AG09309 (cell line): ENCODE results near the gene NGF.

Experiments used
- DNase-seq: peaks from one replicate; pipeline ENCODE4 v3.0.0-alpha.2; 2010; ENCODE audit warnings: low read depth
- H3K4me3 ChIP-seq: 2 replicates; pipeline ENCODE4 v1.5.1; 2011; ENCODE audit warnings: mild to moderate bottlenecking, low read depth, low read length, moderate library complexity; ENCODE audit not compliant: control insufficient read depth
- TF ChIP-seq, protein P1 (sequence below): IDR thresholded peaks from 2 replicates; pipeline ENCODE4 v1.5.1; 2011; ENCODE audit warnings: mild to moderate bottlenecking, low read depth, low read length, inconsistent platforms; ENCODE audit not compliant: insufficient read depth, control insufficient read depth; ENCODE audit errors: missing control alignments

Gene NGF

DNA sequence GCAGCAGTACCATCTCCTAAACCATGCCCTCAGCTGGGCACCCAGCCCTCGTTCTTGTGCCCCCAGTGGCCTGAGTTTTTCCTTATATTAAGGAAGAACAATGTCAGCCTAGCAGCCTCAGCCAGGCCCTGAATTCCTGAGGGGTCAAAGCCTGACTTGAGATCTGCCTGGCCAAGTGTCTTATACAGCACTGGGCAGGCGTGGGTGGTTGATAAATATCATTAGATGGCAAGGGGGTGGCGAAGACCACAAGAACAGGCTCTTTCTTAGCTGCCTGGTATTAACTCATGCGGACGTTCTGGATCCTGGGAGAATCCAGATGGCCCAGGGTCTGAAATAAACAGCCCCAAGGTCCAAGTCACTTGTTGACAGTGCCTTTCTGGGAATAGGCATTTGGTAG lies 18.3 kb downstream of the NGF start:
- DNase-seq, result no peak
- TF ChIP-seq, protein P1, sequence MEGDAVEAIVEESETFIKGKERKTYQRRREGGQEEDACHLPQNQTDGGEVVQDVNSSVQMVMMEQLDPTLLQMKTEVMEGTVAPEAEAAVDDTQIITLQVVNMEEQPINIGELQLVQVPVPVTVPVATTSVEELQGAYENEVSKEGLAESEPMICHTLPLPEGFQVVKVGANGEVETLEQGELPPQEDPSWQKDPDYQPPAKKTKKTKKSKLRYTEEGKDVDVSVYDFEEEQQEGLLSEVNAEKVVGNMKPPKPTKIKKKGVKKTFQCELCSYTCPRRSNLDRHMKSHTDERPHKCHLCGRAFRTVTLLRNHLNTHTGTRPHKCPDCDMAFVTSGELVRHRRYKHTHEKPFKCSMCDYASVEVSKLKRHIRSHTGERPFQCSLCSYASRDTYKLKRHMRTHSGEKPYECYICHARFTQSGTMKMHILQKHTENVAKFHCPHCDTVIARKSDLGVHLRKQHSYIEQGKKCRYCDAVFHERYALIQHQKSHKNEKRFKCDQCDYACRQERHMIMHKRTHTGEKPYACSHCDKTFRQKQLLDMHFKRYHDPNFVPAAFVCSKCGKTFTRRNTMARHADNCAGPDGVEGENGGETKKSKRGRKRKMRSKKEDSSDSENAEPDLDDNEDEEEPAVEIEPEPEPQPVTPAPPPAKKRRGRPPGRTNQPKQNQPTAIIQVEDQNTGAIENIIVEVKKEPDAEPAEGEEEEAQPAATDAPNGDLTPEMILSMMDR, result no peak
- H3K4me3 ChIP-seq, result no peak overlapping the region

DNA sequence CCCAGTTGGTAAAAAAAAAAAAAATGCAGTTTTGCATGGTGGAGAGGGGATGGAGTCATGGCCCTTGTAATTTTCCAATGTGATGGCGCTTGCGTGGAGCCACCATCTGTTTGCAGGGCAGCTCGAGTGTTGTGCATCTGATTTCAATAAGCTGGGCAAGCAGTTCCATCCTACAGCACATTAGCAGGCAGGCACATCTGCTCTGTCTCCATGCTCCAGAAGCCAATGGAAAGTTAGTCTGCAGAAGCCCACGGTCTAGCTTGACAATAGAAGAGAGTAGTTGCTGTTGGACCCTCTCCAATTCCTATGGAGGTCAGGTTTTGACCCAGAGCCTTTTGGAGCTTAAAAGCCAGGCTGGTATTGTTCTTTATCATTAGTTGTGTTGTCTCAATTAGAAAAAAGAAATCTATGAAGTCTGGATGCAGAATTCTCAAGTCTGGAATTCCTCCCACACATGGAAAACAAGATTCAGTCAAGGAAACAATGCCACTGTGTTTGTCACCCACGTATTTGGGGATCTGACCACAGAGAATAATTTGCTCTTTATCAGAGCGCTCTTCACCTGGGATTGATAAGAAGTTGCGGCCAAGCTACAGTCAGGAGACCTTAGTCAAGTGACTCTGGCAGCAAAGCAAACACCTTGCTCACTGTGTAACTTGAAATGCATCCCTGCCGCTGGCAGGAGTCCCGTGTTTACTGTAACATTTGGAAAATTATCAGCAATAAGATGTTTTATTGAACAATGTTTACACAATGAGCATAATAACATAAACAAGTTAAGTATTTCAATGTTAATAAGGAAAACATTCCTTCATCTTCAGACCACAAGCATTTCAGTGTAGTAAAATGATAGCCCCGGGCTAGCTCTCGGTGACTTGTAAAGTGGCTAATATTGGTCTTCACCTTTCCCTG lies 20.7 kb downstream of the NGF start:
- no peak overlapping the region for H3K4me3 ChIP-seq
- TF ChIP-seq, protein P1, result no peak
- DNase-seq, result no peak

DNA sequence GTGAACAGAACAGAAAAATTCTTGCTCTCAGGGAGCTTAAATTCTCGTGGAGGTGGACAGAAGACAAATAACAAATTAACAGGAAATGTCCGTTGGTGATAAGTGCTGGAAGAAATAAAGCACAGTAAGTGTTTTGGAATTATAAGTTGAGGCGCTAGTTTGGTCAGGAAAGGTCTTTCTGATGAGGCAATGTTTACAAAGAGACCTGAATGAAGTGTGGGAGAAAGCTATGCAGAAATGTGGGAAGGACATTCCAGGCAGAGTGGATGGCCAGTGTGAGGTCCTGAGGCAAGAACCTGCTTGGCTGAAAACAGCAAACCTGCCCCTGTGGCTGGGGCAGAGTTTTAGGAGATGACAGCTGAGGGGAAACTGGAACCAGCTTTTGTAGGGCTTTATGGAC lies 23.3 kb downstream of the NGF start:
- TF ChIP-seq, protein P1, result no peak
- H3K4me3 ChIP-seq, result no peak overlapping the region
- no peak for DNase-seq

DNA sequence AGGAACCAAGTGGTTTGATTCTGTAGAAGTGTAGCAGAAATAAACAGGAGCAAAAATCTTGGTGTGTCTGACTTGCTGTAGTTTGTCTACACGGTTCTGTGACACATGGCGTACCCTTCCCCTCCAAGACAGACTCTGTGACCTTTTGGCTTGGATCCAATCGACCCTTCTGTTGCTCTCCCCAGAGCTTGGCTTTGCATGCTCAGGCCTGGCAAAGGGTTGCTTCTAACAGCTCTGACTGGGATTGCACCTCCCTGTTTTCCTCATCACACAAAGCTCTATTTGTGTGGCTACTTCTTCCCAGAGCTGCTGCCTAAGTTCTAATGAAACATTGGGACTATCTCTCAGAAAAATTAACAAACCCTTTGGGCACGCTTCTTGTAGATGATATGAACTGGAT lies 24.0 kb downstream of the NGF start:
- no peak for DNase-seq
- no peak overlapping the region for H3K4me3 ChIP-seq
- TF ChIP-seq, protein P1, result no peak

DNA sequence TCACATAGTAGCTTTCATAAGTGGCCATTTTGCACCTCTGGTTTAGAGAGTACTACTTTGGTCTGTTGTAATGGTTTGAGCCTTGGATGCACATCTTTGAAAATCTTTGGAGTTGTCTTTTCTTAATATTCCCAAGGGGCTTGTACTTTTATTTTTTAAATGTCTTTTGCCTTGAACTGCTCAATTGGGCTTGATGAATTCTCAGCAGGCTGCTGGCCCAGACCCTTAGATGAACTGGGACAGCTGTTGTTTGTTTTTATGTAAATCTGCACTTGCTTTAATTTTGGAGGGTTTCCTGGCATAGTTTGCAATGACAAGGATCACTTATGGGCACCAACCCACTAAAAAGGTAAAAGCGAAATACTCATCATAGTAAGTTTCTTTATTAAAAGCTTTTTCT lies 24.9 kb downstream of the NGF start:
- no peak for DNase-seq
- H3K4me3 ChIP-seq, result no peak overlapping the region
- TF ChIP-seq, protein P1, result no peak

DNA sequence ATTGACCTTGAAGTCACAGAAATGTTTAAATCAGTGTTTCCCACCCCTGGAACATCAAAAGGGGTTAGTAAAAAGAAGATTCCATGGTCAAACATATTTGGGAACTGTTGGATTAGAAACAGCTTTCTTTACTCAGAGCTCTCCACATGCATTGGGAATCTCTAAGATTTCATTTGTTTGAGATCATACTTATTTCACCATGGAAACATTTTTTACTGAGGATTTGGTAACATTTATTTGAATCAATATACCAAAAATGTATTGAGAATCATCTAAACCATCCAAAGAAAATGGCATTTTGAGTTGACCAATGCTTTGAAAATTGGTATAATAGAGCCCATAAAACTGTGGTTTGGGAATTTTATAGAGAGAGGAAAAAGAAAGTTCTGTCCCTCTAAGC lies 25.3 kb downstream of the NGF start:
- H3K4me3 ChIP-seq, result no peak overlapping the region
- no peak for DNase-seq
- TF ChIP-seq, protein P1, result no peak

DNA sequence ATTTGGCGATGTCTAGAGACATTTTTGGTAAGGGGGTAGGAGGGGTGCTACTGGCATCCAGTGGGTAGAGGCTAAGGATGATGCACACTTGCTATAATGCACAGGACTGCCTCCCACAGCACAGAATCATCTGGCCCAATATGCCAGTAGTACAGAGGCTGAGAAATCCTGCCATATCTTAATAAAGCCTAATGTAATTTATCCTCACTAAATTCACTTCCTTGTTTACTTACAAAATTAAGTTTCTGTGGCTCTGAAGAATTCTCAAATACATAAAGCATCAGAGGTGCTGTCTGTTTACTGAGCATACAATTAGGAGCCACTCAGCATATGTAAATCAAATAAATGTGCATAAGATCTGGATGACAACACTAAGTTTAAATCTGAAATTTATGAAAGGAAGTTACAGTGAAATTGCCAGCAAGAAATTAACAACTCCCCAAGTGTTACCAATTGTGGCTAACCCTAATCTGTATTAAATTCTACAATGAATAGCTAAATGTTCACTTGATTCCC lies 26.5 kb downstream of the NGF start:
- no peak overlapping the region for H3K4me3 ChIP-seq
- no peak for DNase-seq
- TF ChIP-seq, protein P1, result no peak
